Prostate gland (tissue), 2 donors: Measurements from ENCODE around the gene PLEKHH1.

ENCODE experiments used
- CTCF ChIP-seq, 4 experiments: fragments of 200-600 bp in 2 of 4; fragments of 450-650 bp in 2 of 4; sonication (generic) in 2 of 4; IDR thresholded peaks; 1 replicate in 3 of 4; 2 replicates in 1 of 4; pipeline ENCODE4 v1.5.1; 2016 to 2019; ENCODE audit warnings: antibody characterized with exemption in 4 of 4, mild to moderate bottlenecking in 2 of 4, moderate library complexity in 2 of 4
- POLR2A ChIP-seq: fragments of 450-650 bp; IDR thresholded peaks from one replicate; pipeline ENCODE4 v1.6.1; 2016; ENCODE audit warnings: antibody characterized with exemption, mild to moderate bottlenecking
- POLR2AphosphoS5 ChIP-seq: sonication (generic); formaldehyde crosslinking; IDR thresholded peaks from one replicate; pipeline ENCODE4 v1.6.1; 2017; ENCODE audit warnings: antibody characterized with exemption

GRCh38 chr14:67502867-67503266 lies 30.2 kb upstream of the PLEKHH1 start:
- no peak for TF ChIP-seq POLR2A
- no peak for TF ChIP-seq CTCF (IDR thresholded peaks at IDR 0.05)
- no peak for TF ChIP-seq POLR2AphosphoS5
